Germinal center (tissue), 1 donor: ENCODE results near the gene RANBP9.

Experiments used
- DNase-seq: peaks from one replicate; pipeline ENCODE4 v3.0.0; 2012; ENCODE audit warnings: mixed read lengths, low spot score

RANBP9 gene

DNA sequence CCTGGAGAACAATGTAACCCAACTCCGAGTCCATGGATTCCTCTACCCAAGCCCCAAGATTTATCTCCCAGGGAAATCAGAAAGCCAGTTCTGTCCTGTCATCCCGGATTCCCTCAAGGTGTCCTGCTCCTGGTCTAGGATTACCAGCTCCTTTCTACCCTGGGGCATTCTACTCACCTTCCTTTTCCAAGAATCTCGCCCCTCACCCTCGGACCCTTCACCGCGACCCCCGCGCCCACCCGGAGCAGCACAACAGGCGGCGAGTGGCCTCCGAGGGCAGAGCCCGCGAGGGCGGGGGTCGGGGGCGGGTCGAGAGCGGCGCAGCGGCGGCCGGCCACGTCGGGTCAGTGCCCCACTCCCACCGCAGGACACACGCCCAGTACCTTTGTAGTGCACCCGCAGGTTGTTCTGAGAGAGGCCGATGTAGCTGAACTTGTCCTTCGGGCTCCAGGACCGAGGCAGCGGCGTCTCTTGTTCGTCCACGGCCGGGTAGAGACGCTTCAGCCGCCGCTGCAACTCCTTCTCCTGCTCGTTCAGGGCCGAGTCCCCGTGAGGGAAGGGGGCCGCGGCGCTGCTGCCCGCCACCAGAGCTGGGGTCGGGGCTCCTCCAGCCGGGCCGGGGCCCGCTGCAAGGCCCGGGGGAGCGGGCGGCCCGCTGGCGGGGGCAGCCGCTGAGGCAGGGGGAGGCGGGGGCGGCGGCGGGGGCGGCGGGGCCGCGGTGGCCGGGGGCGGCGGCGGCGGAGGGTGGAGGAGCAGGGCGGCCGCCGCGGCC, 897 bp downstream of the RANBP9 start:
- DNase-seq, result peak; percentile 42

DNA sequence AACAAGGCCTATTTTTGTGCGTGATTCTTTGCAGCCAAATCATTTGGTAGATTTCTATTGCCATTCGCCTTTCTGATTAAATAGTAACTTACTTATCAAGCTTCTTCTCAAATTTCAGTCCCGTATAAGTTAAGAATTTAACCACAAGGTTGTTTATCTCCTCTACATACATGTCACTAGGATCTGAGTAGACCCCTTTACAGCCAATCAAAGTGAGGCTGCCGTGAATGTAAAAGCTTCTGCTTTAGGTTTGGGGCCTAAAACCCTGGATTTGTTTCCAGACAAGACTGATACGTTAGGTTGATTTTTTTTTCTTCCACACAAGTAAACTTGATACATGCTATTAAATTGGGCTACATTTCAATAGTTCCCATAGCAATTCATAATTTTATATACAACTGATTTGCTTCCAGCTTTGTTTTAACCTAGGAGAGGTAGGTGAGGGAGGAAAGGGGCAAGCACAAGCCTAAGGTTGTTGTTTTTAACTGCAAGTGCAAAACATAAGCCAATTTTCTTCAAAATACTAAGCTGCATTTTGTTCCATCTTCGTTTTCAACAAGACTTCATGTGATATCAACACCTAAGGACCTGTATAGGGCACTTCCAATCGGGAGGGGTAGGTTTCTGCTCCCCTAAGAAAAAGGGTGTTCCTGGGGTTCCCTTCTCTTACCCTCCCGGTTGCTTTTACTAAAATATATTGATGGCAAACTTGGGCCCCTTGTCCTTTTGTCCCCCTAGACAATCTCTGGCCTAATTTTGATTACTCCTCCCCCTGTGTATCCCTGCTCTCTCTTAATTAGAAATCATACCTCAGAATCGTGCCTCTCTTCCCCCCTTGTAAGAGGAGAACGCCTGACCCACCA, 1.7 kb downstream of the RANBP9 start:
- DNase-seq, result peak; percentile 41

GRCh38 chr6:13708736-13709135, 2.9 kb downstream of the RANBP9 start:
- DNase-seq, result no peak

- no peak for DNase-seq
Measured at GRCh38 chr6:13703496-13703895, 8.1 kb downstream of the RANBP9 start.

GRCh38 chr6:13702809-13703302, 8.8 kb downstream of the RANBP9 start:
- peak; percentile 55 for DNase-seq

- no peak for DNase-seq
Measured at GRCh38 chr6:13700232-13700631, 11.4 kb downstream of the RANBP9 start.

GRCh38 chr6:13698715-13699114, 12.9 kb downstream of the RANBP9 start:
- DNase-seq, result no peak

DNA sequence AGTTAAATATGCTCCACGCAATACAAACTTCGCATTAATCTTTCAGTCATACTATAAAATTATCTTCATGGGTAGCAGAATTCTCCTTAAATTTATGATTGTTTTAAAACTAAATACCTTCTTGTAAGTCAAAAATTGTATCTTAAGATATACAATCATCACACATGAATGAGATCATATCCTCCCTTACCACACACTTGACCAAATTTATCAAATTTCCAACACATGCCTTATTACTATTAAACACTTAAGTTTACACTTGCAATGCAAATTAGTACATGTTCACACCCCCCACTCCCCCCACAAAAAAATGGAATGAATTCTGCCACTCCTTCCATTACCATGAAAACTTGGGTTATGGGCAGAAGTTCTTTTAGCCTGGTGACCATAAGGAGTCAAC, 13.8 kb downstream of the RANBP9 start:
- no peak for DNase-seq

- DNase-seq, result no peak
Measured at GRCh38 chr6:13696226-13696625, 15.4 kb downstream of the RANBP9 start.

- DNase-seq, result no peak
Measured at GRCh38 chr6:13695252-13695651, 16.4 kb downstream of the RANBP9 start.

GRCh38 chr6:13694562-13694961, 17.1 kb downstream of the RANBP9 start:
- no peak for DNase-seq

DNA sequence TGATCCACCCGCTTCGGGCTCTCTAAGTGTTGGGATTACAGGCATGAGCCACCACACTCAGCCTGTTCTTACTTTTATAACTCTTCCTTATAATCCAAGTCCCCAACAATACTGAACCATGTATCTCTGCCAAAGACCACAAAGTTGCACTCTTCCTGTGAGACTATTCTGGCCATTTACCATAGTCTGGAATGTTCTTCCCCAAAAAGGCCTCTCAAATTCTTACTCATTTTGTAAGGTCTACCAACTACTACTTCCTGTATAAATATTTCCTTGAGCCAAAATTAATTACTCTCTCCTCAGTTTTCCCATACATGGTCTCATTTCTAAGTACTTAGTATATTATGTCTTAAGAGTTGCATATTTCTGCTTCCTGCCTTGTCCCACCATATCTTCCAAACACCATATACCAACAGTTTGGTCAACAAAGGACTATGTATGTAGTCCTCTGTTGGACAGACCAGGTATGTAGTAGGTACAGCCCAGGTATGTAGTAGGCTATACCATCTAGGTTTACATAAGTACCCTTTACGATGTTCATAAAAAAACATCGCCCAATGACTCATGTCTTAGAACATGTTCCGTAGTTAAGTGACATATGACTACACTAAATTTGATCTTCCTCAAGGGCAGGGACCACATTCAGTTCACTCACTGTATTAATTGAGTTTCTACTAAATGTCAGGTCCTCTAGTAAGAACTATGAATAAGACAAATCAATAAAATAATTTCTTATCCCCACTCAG, 22.0 kb downstream of the RANBP9 start:
- no peak for DNase-seq

DNA sequence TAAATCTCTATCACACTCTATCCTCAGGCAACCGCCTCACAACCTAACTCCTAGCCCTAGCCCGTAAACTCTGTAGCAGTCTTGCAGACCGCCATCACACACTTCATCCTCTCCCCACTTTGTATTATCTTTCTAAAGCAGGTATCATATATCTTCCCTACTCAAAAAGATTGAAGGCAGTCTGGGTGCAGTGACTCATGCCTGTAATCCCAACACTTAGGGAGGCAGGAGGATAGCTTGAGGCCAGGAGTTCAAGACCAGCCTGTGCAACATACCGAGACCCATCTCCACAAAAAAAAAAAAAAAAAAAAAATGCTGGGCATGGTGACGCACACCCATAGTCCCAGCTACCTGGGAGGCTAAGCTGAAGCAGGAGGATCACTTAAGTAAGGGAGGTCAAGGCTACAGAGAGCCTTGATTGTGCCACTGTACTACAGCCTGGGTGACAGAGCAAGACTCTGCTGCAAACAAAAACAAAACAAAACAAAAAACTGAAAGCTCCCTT, 22.9 kb downstream of the RANBP9 start:
- no peak for DNase-seq

- DNase-seq, result no peak
Measured at GRCh38 chr6:13687917-13688351, 23.7 kb downstream of the RANBP9 start.

GRCh38 chr6:13684855-13685254, 26.8 kb downstream of the RANBP9 start:
- no peak for DNase-seq

- DNase-seq, result no peak
Measured at GRCh38 chr6:13683038-13683437, 28.6 kb downstream of the RANBP9 start.

- DNase-seq, result no peak
Measured at GRCh38 chr6:13682346-13682745, 29.3 kb downstream of the RANBP9 start.

- DNase-seq, result no peak
Measured at GRCh38 chr6:13681305-13682061, 30.2 kb downstream of the RANBP9 start.

DNA sequence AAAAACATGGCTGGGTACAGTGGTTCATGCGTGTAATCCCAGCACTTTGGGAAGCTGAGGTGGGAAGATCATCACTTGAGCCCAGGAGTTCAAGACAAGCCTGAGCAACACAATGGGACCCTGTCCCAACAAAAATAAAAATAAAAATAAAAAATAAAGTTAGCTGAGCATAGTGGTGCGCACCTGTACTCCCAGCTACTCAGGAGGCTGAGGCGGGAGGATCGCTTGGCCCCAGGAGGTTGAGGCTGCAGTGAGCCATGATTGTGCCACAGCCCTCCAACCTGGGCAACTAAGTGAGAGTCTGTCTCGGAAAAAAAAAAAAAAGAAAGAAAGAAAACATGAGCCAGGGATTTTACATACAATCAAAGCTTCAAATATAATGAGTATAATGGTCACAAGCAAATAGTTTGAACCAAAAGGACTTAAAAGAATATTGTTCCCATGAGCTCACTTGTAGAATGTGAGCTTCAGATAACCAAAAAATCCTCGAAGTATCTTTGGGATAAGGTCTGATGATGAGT, 31.1 kb downstream of the RANBP9 start:
- DNase-seq, result no peak

DNA sequence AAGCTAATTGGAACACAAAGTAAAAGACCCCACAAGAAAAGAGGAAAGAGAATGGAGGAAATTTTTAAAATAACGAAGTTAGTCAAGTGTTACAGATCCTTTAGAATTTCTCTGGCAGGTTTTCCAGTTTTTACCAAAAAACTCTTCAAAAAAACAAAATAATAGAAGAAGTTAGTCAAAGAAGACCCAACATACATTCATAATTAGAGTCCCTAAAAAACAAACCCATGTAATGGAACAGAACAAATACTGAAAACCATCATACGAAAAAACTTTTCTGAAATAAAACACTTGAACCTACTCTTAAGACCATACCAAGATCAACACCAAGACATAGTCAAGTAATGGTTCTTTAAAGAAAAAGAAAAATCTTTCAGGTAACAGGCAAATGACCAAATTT, 31.6 kb downstream of the RANBP9 start:
- no peak for DNase-seq
